ENCODE measurements around the gene CATSPERB.

The CATSPERB gene

GRCh38 chr14:91585856-91586255 is 146.0 kb downstream of the CATSPERB start:
- H3K36me3 ChIP-seq (ENCODE audit: control insufficient read depth, insufficient read depth, low read length), result no peaks in the 10 kb centered on the region
- no peak overlapping the region for H3K4me3 ChIP-seq (ENCODE audit: low read length)
- H3K27ac ChIP-seq (ENCODE audit: low read length), result no peak overlapping the region
- H3K4me1 ChIP-seq (ENCODE audit: control insufficient read depth, insufficient read depth, low read length), result no peaks in the 10 kb centered on the region; the same call in 1 of the 2 replicates
- no peak for DNase-seq (ENCODE audit: low read depth, low spot score)
- no peaks in the 10 kb centered on the region for H3K9me3 ChIP-seq (ENCODE audit: control insufficient read depth, insufficient read depth, low read length)
- no peaks in the 10 kb centered on the region for H3K27me3 ChIP-seq (ENCODE audit: control insufficient read depth, insufficient read depth, low read length)

DNA sequence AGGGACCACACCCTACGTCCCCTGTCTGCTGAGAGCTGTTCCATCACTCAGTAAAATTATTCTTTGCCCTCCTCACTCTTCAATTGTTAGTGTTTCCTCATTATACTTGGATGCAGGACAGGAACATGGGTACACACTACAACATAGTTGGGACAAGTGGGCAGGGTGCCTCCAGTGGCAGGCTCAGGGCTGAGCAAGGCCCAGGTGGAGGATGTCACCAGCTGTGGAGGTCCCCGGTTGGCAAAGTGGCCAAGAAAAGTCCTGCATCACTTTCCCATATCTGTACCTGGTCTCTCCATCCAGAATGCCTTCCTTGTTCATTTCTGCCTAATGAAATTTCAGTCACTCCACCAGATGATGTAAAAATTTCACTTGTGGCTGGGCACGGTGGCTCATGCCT is 149.1 kb downstream of the CATSPERB start:
- Histone ChIP-seq H3K36me3 (ENCODE audit: control insufficient read depth, insufficient read depth, low read length) (no peaks in the 10 kb centered on the region), H3K9me3 (ENCODE audit: control insufficient read depth, insufficient read depth, low read length) (no peaks in the 10 kb centered on the region), H3K27me3 (ENCODE audit: control insufficient read depth, insufficient read depth, low read length) (no peaks in the 10 kb centered on the region), H3K4me3 (ENCODE audit: low read length) (no peak overlapping the region), H3K4me1 (ENCODE audit: control insufficient read depth, insufficient read depth, low read length) (no peaks in the 10 kb centered on the region; the same call in 1 of the 2 replicates), H3K27ac (ENCODE audit: low read length) (no peak overlapping the region)
- DNase-seq (ENCODE audit: low read depth, low spot score), result no peak
- WGBS (ENCODE audit: insufficient coverage, insufficient read length), result no CpG with 5 or more reads among the region's 3 CpGs

DNA sequence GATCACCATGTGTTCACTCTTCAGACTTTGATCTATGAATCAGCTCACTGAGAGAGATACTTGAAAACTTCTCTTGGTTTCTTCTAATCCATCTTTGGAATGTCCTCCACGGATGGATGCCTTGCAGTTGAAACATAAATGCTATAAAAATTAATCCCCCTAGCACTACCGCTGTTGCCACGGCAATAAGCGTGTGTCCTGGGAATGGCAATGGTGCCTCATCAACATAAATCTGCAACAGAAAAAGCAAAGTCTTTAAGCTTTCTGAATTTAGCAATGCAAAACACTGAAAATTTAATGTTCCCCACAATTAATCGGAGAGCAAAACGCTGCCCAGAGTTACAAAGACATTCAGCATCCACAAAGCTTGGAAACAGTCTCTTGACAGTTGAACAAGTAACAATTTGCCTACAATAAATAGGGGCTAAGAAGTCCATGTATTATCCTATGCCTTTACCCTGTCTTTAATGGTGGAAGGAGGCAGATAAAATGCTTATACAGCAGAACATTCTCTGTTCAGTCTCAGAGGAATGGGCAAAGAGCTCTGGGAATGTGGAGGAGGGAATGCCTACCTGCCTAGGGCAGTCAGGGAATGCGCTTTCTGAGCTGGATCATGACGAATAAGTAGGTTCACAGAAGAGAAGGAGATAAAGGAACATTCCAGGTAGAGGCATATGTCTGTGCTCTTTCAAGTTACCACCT is 150.9 kb downstream of the CATSPERB start:
- WGBS (ENCODE audit: insufficient coverage, insufficient read length), result no CpG with 5 or more reads among the region's 8 CpGs
- Histone ChIP-seq H3K4me1 (ENCODE audit: control insufficient read depth, insufficient read depth, low read length) (no peaks in the 10 kb centered on the region; the same call in 1 of the 2 replicates), H3K36me3 (ENCODE audit: control insufficient read depth, insufficient read depth, low read length) (no peaks in the 10 kb centered on the region), H3K27me3 (ENCODE audit: control insufficient read depth, insufficient read depth, low read length) (no peaks in the 10 kb centered on the region), H3K27ac (ENCODE audit: low read length) (no peak overlapping the region), H3K9me3 (ENCODE audit: control insufficient read depth, insufficient read depth, low read length) (no peaks in the 10 kb centered on the region), H3K4me3 (ENCODE audit: low read length) (no peak overlapping the region)
- no peak for DNase-seq (ENCODE audit: low read depth, low spot score)

DNA sequence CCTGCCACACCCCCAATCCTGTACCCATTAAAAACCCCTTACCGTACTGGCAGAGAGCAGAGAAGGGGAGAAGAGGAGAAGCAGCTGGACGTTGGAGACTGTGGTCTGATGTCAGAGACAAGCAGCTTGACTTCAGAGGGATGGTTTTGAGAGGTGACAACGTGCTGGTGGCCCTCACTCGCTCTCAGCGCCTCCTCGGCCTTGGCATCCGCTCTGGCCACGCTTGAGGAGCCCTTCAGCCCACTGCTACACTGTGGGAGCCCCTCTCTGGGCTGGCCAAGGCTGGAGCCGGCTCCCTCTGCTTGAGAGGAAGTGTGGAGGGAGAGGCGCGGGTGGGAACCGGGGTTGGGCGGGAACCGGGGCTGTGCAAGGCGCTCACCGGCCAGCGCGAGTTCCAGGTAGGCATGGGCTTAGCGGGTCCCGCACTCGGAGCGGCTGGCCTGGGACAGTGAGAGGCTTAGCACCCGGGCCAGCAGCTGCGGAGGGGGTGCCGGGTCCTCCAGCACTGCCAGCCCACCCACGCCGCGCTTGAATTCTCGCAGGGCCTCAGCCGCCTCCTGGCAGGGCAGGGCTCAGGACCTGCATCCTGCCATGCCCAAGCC is 154.2 kb downstream of the CATSPERB start:
- peaks cover 19% of the 10 kb centered on the region for H3K27me3 ChIP-seq (ENCODE audit: control insufficient read depth, insufficient read depth, low read length)
- no peaks in the 10 kb centered on the region for H3K9me3 ChIP-seq (ENCODE audit: control insufficient read depth, insufficient read depth, low read length)
- no peak for DNase-seq (ENCODE audit: low read depth, low spot score)
- no peaks in the 10 kb centered on the region; the same call in 1 of the 2 replicates for H3K4me1 ChIP-seq (ENCODE audit: control insufficient read depth, insufficient read depth, low read length)
- H3K27ac ChIP-seq (ENCODE audit: low read length), result no peak overlapping the region
- H3K36me3 ChIP-seq (ENCODE audit: control insufficient read depth, insufficient read depth, low read length), result no peaks in the 10 kb centered on the region
- H3K4me3 ChIP-seq (ENCODE audit: low read length), result no peak overlapping the region
- WGBS (ENCODE audit: insufficient coverage, insufficient read length), result no CpG with 5 or more reads among the region's 30 CpGs

DNA sequence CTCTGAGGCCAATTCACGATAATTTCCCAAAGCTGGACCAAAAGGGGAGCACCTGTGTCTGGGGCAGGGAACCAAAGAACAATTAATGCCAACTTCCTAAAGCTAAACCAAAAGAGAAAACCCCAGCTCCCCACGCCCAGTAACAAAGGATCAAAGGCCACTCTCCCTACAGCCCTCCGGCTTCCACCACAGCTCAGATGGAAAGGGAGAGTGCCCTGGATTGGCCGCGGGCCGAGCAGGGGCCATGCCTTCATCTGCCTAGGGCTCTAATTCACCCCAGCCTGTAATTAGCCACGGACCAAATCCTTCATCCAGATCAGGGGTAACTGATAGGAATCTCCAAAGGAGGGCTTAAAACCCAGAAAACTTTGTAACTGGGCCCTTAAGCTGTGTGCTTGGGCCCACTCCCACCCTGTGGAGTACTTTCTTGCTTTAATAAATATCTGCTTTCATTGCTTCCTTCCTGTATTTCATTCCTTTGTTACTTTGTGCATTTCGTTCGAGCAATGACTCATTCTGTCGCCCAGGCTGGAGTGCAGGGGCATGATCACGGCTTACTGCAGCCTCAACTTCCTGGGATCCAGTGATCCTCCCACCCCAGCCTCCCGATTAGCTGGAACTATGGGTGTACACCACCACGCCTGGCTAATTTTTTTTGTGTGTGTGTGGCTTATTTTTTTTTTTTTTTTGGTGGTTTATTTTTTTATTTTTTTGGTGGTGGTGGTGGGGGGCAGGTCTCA is 156.2 kb downstream of the CATSPERB start:
- Histone ChIP-seq H3K4me3 (ENCODE audit: low read length) (no peak overlapping the region), H3K27ac (ENCODE audit: low read length) (no peak overlapping the region), H3K4me1 (ENCODE audit: control insufficient read depth, insufficient read depth, low read length) (no peaks in the 10 kb centered on the region), H3K27me3 (ENCODE audit: control insufficient read depth, insufficient read depth, low read length) (peaks cover 19% of the 10 kb centered on the region), H3K9me3 (ENCODE audit: control insufficient read depth, insufficient read depth, low read length) (no peaks in the 10 kb centered on the region), H3K36me3 (ENCODE audit: control insufficient read depth, insufficient read depth, low read length) (no peaks in the 10 kb centered on the region)
- no peak for DNase-seq (ENCODE audit: low read depth, low spot score)
- WGBS (ENCODE audit: insufficient coverage, insufficient read length), result no CpG with 5 or more reads among the region's 13 CpGs

- H3K27me3 ChIP-seq (ENCODE audit: control insufficient read depth, insufficient read depth, low read length), result peaks cover 19% of the 10 kb centered on the region
- no peaks in the 10 kb centered on the region for H3K9me3 ChIP-seq (ENCODE audit: control insufficient read depth, insufficient read depth, low read length)
- H3K4me1 ChIP-seq (ENCODE audit: control insufficient read depth, insufficient read depth, low read length), result no peaks in the 10 kb centered on the region; the same call in 1 of the 2 replicates
- no peak overlapping the region for H3K27ac ChIP-seq (ENCODE audit: low read length)
- peak overlapping the region; percentile 60; the same call in 1 of the 2 replicates for H3K4me3 ChIP-seq (ENCODE audit: low read length)
- no peak for DNase-seq (ENCODE audit: low read depth, low spot score)
- no peaks in the 10 kb centered on the region for H3K36me3 ChIP-seq (ENCODE audit: control insufficient read depth, insufficient read depth, low read length)
- no CpG with 5 or more reads among the region's 59 CpGs for WGBS (ENCODE audit: insufficient coverage, insufficient read length)
Measured at GRCh38 chr14:91573894-91574837, 157.7 kb downstream of the CATSPERB start.

GRCh38 chr14:91573528-91573893 is 158.4 kb downstream of the CATSPERB start:
- Histone ChIP-seq H3K27me3 (ENCODE audit: control insufficient read depth, insufficient read depth, low read length) (peaks cover 19% of the 10 kb centered on the region), H3K4me1 (ENCODE audit: control insufficient read depth, insufficient read depth, low read length) (no peaks in the 10 kb centered on the region; the same call in 1 of the 2 replicates), H3K27ac (ENCODE audit: low read length) (no peak overlapping the region), H3K36me3 (ENCODE audit: control insufficient read depth, insufficient read depth, low read length) (no peaks in the 10 kb centered on the region), H3K4me3 (ENCODE audit: low read length) (no peak overlapping the region), H3K9me3 (ENCODE audit: control insufficient read depth, insufficient read depth, low read length) (no peaks in the 10 kb centered on the region)
- no peak for DNase-seq (ENCODE audit: low read depth, low spot score)

DNA sequence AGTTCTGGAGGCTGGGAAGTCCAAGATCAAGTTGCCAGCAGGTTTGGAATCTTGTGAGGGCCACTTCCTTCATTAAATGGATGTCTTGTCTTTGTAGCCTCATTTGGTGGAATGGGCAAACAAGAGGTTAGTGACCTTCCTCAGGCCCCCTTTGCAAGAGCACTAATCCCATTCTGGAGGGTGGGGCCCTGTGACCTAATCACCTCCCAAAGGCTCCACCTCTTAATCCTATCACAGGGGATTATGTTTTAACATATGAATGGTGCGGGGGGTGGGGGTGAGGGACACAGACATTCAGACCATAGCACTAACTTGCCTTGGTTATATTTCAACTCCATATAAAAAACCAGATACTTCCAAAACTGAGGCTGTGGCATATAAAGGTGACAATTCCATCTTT is 161.9 kb downstream of the CATSPERB start:
- Histone ChIP-seq H3K4me3 (ENCODE audit: low read length) (no peak overlapping the region), H3K27ac (ENCODE audit: low read length) (no peak overlapping the region), H3K36me3 (ENCODE audit: control insufficient read depth, insufficient read depth, low read length) (no peaks in the 10 kb centered on the region), H3K27me3 (ENCODE audit: control insufficient read depth, insufficient read depth, low read length) (peaks cover 15% of the 10 kb centered on the region), H3K4me1 (ENCODE audit: control insufficient read depth, insufficient read depth, low read length) (no peaks in the 10 kb centered on the region; the same call in 1 of the 2 replicates), H3K9me3 (ENCODE audit: control insufficient read depth, insufficient read depth, low read length) (no peaks in the 10 kb centered on the region)
- DNase-seq (ENCODE audit: low read depth, low spot score), result no peak
- no CpG with 5 or more reads among the region's 1 CpG for whole genome bisulfite sequencing (ENCODE audit: insufficient coverage, insufficient read length)

GRCh38 chr14:91569301-91569700 is 162.6 kb downstream of the CATSPERB start:
- Histone ChIP-seq H3K27ac (ENCODE audit: low read length) (no peak overlapping the region), H3K9me3 (ENCODE audit: control insufficient read depth, insufficient read depth, low read length) (no peaks in the 10 kb centered on the region), H3K4me1 (ENCODE audit: control insufficient read depth, insufficient read depth, low read length) (no peaks in the 10 kb centered on the region; the same call in 1 of the 2 replicates), H3K4me3 (ENCODE audit: low read length) (no peak overlapping the region), H3K27me3 (ENCODE audit: control insufficient read depth, insufficient read depth, low read length) (peaks cover 8% of the 10 kb centered on the region), H3K36me3 (ENCODE audit: control insufficient read depth, insufficient read depth, low read length) (no peaks in the 10 kb centered on the region)
- no peak for DNase-seq (ENCODE audit: low read depth, low spot score)

- no CpG with 5 or more reads among the region's 4 CpGs for WGBS (ENCODE audit: insufficient coverage, insufficient read length)
- no peaks in the 10 kb centered on the region for H3K9me3 ChIP-seq (ENCODE audit: control insufficient read depth, insufficient read depth, low read length)
- no peak overlapping the region for H3K4me3 ChIP-seq (ENCODE audit: low read length)
- DNase-seq (ENCODE audit: low read depth, low spot score), result no peak
- H3K36me3 ChIP-seq (ENCODE audit: control insufficient read depth, insufficient read depth, low read length), result no peaks in the 10 kb centered on the region
- no peak overlapping the region for H3K27ac ChIP-seq (ENCODE audit: low read length)
- H3K4me1 ChIP-seq (ENCODE audit: control insufficient read depth, insufficient read depth, low read length), result no peaks in the 10 kb centered on the region; the same call in 1 of the 2 replicates
- peaks cover 4% of the 10 kb centered on the region for H3K27me3 ChIP-seq (ENCODE audit: control insufficient read depth, insufficient read depth, low read length)
Measured at GRCh38 chr14:91568626-91569025, 163.3 kb downstream of the CATSPERB start.

All from iPS DF 6.9 (cell line).